HTERT RPE-1 (cell line): ENCODE results near the gene RERE.
"Not testable (repeated sequence)": the region's sequence is repeated elsewhere in the genome, so short reads cannot be mapped to it uniquely, and the experiment has no call there.

ENCODE experiments used
- in situ Hi-C: fragments of 300-500 bp; cut with MboI; formaldehyde crosslinking; loops from 4 replicates; pipeline ENCODE4 v1.14.3; 2020; ENCODE audit warnings: low sequenced_read_pairs

RERE gene

DNA sequence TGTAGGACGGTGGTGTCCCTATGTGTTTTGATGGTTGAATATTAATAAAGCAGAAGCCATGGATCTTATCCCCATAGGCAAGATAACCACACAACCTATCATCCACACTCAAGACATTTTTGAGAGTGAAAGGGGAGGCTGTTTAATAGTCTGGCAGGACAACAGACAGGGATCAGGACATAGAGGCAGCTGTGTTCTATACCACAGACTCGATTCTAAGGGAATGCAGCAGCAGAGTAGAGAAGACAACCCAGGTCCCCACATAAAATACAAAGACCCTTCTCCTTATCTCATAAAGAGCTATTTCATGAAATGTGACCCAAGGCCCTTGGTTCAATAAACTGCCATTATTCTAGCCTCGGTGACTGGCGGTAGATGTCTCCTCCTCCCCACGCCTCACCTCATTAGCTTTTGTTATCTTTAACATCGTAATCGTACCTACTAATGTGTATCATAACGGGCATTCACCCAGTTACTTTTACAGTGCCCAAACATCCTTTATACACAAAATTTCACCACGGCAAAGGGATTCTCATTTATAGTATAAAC, 196.3 kb downstream of the RERE start:
- in situ Hi-C loops, result not testable (repeated sequence)

DNA sequence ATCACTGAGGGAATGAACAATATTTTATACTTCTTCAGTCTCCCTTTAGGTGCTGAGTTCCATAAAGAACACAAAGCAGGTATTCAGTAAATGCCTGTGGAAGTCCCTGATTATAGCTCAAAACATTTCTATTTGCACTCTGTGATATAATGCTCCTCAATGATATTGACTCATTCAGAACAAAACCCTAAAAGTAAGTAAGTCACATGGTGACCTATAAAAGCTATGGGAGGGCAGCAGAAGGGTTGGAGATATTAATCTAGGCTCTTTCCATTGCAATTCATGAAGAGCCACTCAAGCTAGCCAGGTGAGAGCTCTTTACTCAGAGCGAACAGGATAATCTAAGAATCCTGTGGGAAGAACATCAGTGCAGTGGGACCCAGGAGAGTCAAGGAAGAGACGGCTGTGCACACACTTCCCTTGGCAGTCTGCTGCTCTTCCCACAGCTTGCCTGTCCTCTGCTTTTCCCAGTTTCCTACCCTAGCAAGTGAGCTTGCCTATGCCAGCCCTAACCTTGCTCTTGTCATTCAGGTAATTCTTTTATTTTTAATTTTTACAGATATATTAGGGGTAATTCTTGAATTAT, 197.4 kb downstream of the RERE start:
- in situ Hi-C loops, result not testable (repeated sequence)

- in situ Hi-C loops, result not testable (repeated sequence)
Observed at GRCh38 chr1:8619419-8619818, 198.0 kb downstream of the RERE start.

DNA sequence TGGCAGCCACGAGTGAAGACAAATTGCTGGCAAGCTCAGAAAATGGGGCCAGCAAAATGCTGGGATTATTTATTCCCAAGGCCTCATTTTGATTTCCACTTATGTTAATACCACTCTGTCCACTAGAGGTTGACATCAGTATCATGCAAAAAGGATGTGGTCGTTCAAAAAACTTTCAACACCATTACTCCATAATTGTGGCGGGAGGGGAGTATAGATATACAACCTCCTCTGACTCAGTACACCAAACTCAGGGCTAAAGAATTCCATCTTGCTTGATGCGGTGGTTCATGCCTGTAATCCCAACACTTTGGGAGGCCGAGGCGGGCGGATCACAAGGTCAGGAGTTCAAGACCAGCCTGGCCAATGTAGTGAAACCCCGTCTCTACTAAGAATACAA, 200.6 kb downstream of the RERE start:
- in situ Hi-C loops, result not testable (repeated sequence)

DNA sequence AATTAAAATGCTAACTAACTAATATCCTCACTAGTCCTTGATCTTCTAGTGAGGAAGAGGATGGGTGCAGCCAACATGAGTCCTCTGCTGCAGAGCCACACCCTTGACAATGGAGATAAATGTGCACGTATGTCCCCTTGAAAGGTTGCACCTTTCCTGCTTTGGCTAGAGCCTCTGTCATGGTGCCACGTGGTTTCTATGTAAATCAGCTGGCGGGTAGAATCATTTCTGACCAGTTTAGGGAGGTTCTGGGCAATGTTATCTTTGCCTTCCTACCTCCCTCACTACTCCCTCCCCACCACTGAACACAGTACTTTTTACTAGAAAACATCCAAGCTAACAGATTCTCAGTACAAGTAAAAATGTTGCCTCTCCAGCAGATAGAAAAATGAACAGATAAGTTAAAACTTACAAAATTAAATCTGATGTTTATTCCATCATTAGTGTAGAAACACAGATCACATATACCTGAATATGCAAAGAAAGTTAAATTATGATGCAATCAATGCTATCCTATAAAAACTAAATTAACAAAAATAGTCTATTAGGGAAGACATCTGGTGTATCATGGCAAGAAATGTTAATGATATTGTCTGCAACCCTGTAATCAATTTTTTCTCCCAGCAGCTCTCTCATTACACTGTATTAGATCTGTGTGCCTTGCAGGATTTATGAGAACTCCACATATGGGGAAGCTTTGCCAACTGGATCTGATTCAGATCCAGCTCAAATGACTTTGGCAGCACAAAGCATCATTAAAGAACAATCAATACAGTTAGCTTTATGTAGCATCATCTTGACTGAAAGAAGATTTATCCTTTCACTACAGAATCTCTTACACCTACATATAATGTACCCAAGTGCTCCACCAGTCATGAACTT, 205.6 kb downstream of the RERE start:
- in situ Hi-C loops, result not testable (repeated sequence)

GRCh38 chr1:8607906-8608305, 209.5 kb downstream of the RERE start:
- in situ Hi-C loops, result no loop called here

DNA sequence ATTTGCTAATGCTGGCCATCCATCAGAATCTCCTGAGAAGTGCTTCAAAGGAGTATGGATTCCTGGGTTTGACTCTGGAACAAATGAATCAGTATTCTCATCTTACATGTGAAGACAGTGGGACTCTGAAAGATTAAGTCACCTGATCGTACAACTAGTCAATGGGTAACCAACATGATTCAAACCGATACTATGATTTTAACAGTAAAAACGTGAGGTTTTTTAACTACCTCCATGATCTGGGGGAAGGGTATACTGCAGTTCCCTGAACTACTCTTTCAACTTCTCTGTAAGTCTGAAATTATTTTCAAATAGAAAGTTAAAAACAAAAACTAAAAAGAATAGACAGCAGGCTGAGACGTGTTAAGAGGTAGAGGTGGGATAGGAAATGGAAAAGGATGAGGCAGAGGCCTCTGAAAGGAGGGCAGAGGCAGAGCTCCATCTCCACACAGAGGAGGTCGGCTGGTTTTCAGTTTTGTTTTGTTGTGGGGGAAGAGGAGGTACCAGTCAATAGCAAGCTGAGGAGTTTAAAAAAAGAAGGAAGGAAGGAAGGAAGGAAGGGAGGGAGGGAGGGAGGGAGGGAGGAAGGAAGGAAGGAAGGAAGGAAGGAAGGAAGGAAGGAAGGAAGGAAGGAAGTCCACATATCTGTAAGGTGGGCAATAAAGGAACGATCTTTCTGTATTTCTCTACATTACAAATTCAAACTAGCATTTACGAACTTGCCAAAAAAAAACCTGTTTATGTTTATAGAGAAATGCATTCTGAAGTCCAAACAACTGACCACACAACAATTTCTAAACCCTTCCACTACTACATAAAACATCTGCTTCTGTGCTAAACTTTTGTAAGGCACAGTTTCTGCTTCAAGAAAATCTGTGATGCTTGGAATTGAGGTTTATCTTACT, 213.1 kb downstream of the RERE start:
- in situ Hi-C loops, result no loop called here

GRCh38 chr1:8603220-8603616, 214.2 kb downstream of the RERE start:
- in situ Hi-C loops, result no loop called here

- in situ Hi-C loops, result no loop called here
Observed at GRCh38 chr1:8602471-8603219, 214.8 kb downstream of the RERE start.

- in situ Hi-C loops, result no loop called here
Observed at GRCh38 chr1:8600336-8600735, 217.1 kb downstream of the RERE start.

DNA sequence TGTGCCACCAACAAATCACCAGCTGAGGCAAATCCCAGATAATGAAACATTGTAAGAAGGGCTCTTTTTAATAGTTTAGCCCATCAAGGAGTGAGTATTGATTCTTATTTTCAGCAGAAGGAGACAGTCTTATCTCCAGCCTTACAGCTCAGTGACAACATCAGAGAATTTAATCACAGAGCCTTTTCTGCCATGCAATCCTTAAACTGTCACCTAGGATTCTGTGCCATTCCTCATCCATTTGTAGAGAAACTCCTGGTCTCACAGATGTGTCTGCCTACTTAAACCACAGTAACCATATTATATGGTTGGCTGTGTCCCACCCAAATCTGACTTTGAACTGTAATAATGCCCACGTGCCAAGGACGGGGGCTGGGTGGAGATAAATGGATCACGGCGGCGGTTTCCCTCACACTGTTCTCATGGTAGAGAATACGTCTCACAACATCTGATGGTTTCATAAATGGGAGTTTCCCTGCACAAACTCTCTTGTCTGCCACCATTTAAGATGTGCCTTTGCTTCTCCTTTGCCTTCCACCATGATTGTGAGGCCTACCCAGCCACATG, 217.7 kb downstream of the RERE start:
- in situ Hi-C loops, result no loop called here

GRCh38 chr1:8598783-8599182, 218.7 kb downstream of the RERE start:
- in situ Hi-C loops, result no loop called here

- in situ Hi-C loops, result no loop called here
Observed at GRCh38 chr1:8598060-8598724, 219.2 kb downstream of the RERE start.

DNA sequence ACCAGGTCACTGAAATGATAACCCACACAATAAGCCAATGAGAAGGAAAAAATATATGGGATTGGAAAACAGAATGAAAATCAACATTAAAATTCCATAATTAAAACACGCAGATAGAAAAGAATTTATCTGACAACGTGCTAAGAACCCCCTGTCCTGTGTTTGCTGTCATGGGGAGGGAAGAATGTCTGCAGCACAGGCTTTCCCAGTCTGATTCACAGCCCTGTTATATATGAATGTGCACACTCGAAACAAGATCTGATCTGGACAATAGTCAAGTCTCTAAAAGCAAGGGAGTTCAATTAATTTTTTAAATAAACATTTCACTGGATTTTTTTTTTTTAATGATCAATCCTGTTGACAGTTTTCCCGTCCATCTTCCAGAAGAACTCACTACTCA, 220.0 kb downstream of the RERE start:
- in situ Hi-C loops, result no loop called here

GRCh38 chr1:8595941-8596340, 221.5 kb downstream of the RERE start:
- in situ Hi-C loops, result no loop called here

GRCh38 chr1:8595332-8595731, 222.1 kb downstream of the RERE start:
- in situ Hi-C loops, result no loop called here

DNA sequence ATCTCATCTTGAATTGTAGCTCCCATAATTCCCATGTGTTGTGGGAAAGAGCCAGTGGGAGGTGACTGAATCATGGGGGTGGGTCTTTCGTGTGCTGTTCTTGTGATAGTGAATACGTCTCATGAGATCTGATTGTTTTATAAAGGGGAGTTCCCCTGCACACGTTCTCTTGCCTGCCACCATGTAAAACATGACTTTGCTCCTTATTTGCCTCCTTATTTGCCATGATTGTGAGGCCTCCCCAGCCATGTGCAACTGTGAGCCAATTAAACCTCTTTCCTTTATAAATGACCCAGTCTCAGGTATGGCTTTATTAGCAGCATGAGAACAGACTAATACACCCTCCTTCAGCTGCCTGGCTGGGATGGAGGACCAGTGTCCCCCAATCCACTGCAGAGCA, 224.1 kb downstream of the RERE start:
- in situ Hi-C loops, result not testable (repeated sequence)

DNA sequence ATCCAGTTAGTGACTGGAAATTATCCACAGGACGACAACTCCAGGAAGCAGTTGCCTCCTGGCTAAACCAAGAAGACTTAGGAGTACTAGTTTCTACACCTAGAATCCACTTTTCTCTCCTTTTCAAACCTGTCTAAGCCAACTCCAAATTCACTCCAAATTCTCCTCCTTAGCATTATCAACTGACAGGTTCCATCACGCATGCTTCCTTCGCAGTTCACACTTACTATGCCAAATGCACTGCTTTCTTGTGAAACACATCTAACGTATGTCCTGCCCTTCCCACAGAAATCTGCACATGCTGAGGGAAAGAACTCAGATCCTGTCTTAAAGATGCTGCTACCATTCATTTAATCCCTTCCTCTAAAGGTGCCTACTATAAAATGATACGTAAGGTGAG, 225.9 kb downstream of the RERE start:
- in situ Hi-C loops, result no loop called here

DNA sequence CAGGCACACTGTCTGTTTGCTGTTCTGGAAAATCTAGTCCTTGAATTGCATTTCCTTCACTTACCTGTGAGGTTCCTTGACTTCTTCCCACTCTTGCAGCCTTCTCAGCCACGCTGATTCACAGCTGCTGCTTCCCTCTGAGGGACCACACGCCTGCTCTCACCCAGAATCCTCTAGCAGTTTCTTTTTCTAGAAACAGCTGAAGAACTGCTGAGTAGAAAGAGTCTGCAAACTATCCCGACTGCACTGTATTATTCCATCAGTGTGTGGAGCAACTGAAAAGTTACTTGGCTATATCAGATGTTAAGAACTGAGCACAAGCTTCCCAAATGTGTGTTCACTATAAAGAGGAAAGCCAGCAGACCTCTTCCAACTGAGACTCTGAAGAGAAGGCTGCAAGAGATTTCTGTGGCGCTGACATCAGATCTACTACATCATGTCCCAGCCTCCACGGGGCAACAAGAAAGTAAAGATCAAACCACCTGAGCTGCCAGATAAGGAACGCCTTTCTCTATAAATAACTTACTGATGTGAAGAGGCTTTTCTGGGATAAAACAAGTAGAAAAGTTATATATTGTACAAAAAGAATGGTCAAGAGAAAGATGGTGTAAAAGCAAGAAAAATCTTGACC, 226.6 kb downstream of the RERE start:
- in situ Hi-C loops, result no loop called here
